K562 (cell line): ENCODE results near the gene HTR6. TPM values are rescaled to one million over a fixed set of nuclear protein-coding genes. Genes with fewer than 3 reads are reported as not detected.

Experiments
- ATAC-seq: fragments of 200-7000 bp; cut with Tn5 transposase; 3 replicates; pipeline ENCODE4 v1.9.1; 2020; ENCODE audit warnings: moderate library complexity
- BruUV-seq: library from RNA; stranded (reverse); fragments of 400-500 nt; replicated peaks from 2 replicates; lab custom pipeline; 2021; lab: Mats Ljungman, UMichigan
- CTCF ChIA-PET: fragments of 300-600 bp; formaldehyde crosslinking; extraction: SDS; loops from one replicate; lab custom pipeline; 2021; ENCODE audit warnings: low intra/inter-chr PET ratio; lab: Yijun Ruan, JAX
- POLR2A ChIA-PET: fragments of 300-600, 350-650 bp; sonication (Branson Sonifier 250); formaldehyde crosslinking; extraction: SDS; loops from one replicate; lab custom pipeline; 2021; ENCODE audit warnings: antibody characterized with exemption, inconsistent platforms; lab: Yijun Ruan, JAX
- DNase-seq, 4 experiments: peaks; one replicate each; pipeline versions ENCODE4 v3.0.0 to v3.0.0-alpha.2; 2011 to 2018; ENCODE audit warnings: low spot score in 3 of 4, mixed read lengths in 3 of 4; ENCODE audit errors: extremely low read depth in 1 of 4
- FAIRE-seq: peaks from 2 replicates; lab custom pipeline; 2011; peaks lifted over from hg19 to GRCh38; lab: Jason Lieb, UNC
- H2AFZ ChIP-seq: 2 replicates; pipeline ENCODE4 v1.6.0; 2011; ENCODE audit warnings: low read depth, low read length, control low read depth, inconsistent platforms
- H3K27ac ChIP-seq: fragments of 200-600 bp; 3 replicates; pipeline ENCODE4 v1.8.0; 2011; ENCODE audit warnings: low read depth, mild to moderate bottlenecking, control low read depth, inconsistent platforms, low read length, moderate library complexity, mixed read lengths; ENCODE audit errors: extremely low read depth
- H3K27me3 ChIP-seq, 2 experiments: fragments of 300-600 bp in 1 of 2; 2 replicates in 1 of 2; 3 replicates in 1 of 2; pipeline versions ENCODE4 v1.6.0 to v1.8.0; 2011; ENCODE audit warnings: inconsistent platforms in 2 of 2, low read length in 2 of 2, mild to moderate bottlenecking in 1 of 2, mixed read lengths in 1 of 2, moderate library complexity in 1 of 2; ENCODE audit not compliant: control insufficient read depth in 2 of 2, insufficient read depth in 2 of 2
- H3K36me3 ChIP-seq: fragments of 300-600 bp; 3 replicates; pipeline ENCODE4 v1.8.0; 2011; ENCODE audit warnings: mild to moderate bottlenecking, low read length, inconsistent platforms; ENCODE audit not compliant: control insufficient read depth, insufficient read depth
- H3K4me1 ChIP-seq, 2 experiments: fragments of 200-600 bp in 1 of 2; replicated peaks in 1 of 2; 2 replicates in 1 of 2; 3 replicates in 1 of 2; pipeline versions ENCODE4 v1.5.1 to v1.8.0; 2011; ENCODE audit warnings: inconsistent platforms in 2 of 2, low read length in 2 of 2, mild to moderate bottlenecking in 1 of 2, mixed read lengths in 1 of 2, moderate library complexity in 1 of 2; ENCODE audit not compliant: control insufficient read depth in 2 of 2, insufficient read depth in 2 of 2
- H3K4me2 ChIP-seq: 2 replicates; pipeline ENCODE4 v1.6.1; 2011; ENCODE audit warnings: low read length, control low read depth, inconsistent platforms, mixed read lengths; ENCODE audit not compliant: insufficient read depth
- H3K4me3 ChIP-seq: fragments of 200-600 bp; sonication (generic), shearing (Covaris generic); 2 replicates; pipeline ENCODE4 v1.5.1; 2016; ENCODE audit warnings: control low read depth, inconsistent platforms
- H3K79me2 ChIP-seq: fragments of 200-600 bp; 3 replicates; pipeline ENCODE4 v1.8.0; 2011; ENCODE audit warnings: low read length, inconsistent platforms; ENCODE audit not compliant: control insufficient read depth, insufficient read depth
- H3K9ac ChIP-seq, 2 experiments: 2 replicates each; pipeline versions ENCODE4 v1.6.0 to v1.6.1; 2011; ENCODE audit warnings: low read depth in 2 of 2, low read length in 2 of 2, control low read depth in 1 of 2, inconsistent platforms in 1 of 2, mild to moderate bottlenecking in 1 of 2, mixed read lengths in 1 of 2; ENCODE audit not compliant: insufficient read depth in 1 of 2
- H3K9me1 ChIP-seq: one replicate; pipeline ENCODE4 v1.6.0; 2011; ENCODE audit warnings: inconsistent platforms, mild to moderate bottlenecking, low read length, moderate library complexity; ENCODE audit not compliant: control insufficient read depth, insufficient read depth
- H3K9me3 ChIP-seq: replicated peaks from 2 replicates; pipeline ENCODE4 v1.5.1; 2011; ENCODE audit warnings: low read depth, low read length, inconsistent platforms; ENCODE audit not compliant: control insufficient read depth, insufficient read depth
- H4K20me1 ChIP-seq: replicated peaks from 2 replicates; pipeline ENCODE4 v1.6.1; 2011; ENCODE audit warnings: low read length, inconsistent platforms, mixed read lengths; ENCODE audit not compliant: control insufficient read depth, insufficient read depth
- CBFA2T2 ChIP-seq: fragments of 450-650 bp; conservative IDR thresholded peaks from 2 replicates; pipeline ENCODE4 v1.6.1; 2017; ENCODE audit warnings: mild to moderate bottlenecking
- CBFA2T3 ChIP-seq: fragments of 450-650 bp; IDR thresholded peaks from 2 replicates; pipeline ENCODE4 v1.6.1; 2017
- GTF2F1 ChIP-seq: IDR thresholded peaks from 2 replicates; pipeline ENCODE4 v1.6.1; 2011; ENCODE audit warnings: low read depth, low read length, improper control_type of control experiment
- KLF16 ChIP-seq: IDR thresholded peaks from 2 replicates; pipeline ENCODE4 v1.6.1; 2016; ENCODE audit warnings: antibody characterized with exemption
- MEIS2 ChIP-seq: fragments of 450-650 bp; IDR thresholded peaks from 2 replicates; pipeline ENCODE4 v1.6.1; 2014; ENCODE audit warnings: mild to moderate bottlenecking; ENCODE audit not compliant: partially characterized antibody
- PBX2 ChIP-seq, 2 experiments: IDR thresholded peaks in 1 of 2; conservative IDR thresholded peaks in 1 of 2; 2 replicates each; pipeline ENCODE4 v1.6.1; 2016; ENCODE audit warnings: low read depth in 2 of 2, mild to moderate bottlenecking in 1 of 2, missing compliant biosample characterization in 1 of 2, missing genetic modification characterization in 1 of 2, moderate library complexity in 1 of 2
- SOX6 ChIP-seq: fragments of 450-650 bp; IDR thresholded peaks from 2 replicates; pipeline ENCODE4 v1.6.1; 2014; ENCODE audit warnings: mild to moderate bottlenecking
- TAL1 ChIP-seq: fragments of 450-650 bp; IDR thresholded peaks from 2 replicates; pipeline ENCODE4 v1.6.1; 2016; ENCODE audit warnings: mild to moderate bottlenecking
- TCF3 ChIP-seq: sonication (generic); formaldehyde crosslinking; IDR thresholded peaks from 2 replicates; pipeline ENCODE4 v1.4.0; 2020; ENCODE audit warnings: mild to moderate bottlenecking, missing genetic modification reagents
- TEAD4 ChIP-seq, 2 experiments: sonication (generic) in 1 of 2; formaldehyde crosslinking in 1 of 2; IDR thresholded peaks; 2 replicates each; pipeline versions ENCODE4 v1.6.1 to v1.8.0; 2012 to 2022; ENCODE audit warnings: borderline replicate concordance in 1 of 2, inconsistent platforms in 1 of 2, low read length in 1 of 2, mild to moderate bottlenecking in 1 of 2, missing genetic modification reagents in 1 of 2
- YBX1 ChIP-seq: fragments of 450-650 bp; IDR thresholded peaks from 2 replicates; pipeline ENCODE4 v1.7.1; 2016; ENCODE audit warnings: mild to moderate bottlenecking
- ZNF561 ChIP-seq: fragments of 450-650 bp; formaldehyde crosslinking; conservative IDR thresholded peaks from 2 replicates; pipeline ENCODE4 v1.4.0; 2020; ENCODE audit warnings: mild to moderate bottlenecking, moderate library complexity
- ZNF707 ChIP-seq: fragments of 250-450 bp; sonication (Bioruptor Pico); conservative IDR thresholded peaks from 2 replicates; pipeline ENCODE4 v1.8.0; 2022; ENCODE audit warnings: inconsistent platforms, mild to moderate bottlenecking, moderate library complexity
- WGBS: fragments of 100-300 bp; shearing (Covaris generic); methylation state at CpG from one replicate; pipeline ENCODE4 v1.1.6; 2016; ENCODE audit warnings: low coverage, mixed read lengths; ENCODE audit not compliant: insufficient coverage; ENCODE audit errors: missing lambda C conversion rate; 5-methylcytosine and 5-hydroxymethylcytosine counted together
- in situ Hi-C: fragments of 300-500 bp; cut with MboI; formaldehyde crosslinking; loops from 4 replicates; pipeline ENCODE4 v1.15.0; 2018; ENCODE audit warnings: inconsistent platforms, mixed read lengths
- intact Hi-C: fragments of 100-400 bp; cut with micrococcal nuclease; formaldehyde crosslinking; loops from 2 replicates; pipeline ENCODE4 v1.14.2; 2022
- polyA plus RNA-seq, 8 experiments: library from polyadenylated mRNA; depleted of rRNA in 4 of 8; stranded (reverse) in 5 of 8; unstranded in 3 of 8; fragments of >200 nt; fragmentation: Nextera tagmentation in 2 of 8; fragmentation: Illumina TruSeq in 1 of 8; extraction: Ambion mirVana in 2 of 8; extraction: Trizol in 1 of 8; gene quantifications; 2 replicates each; pipeline versions ENCODE4 v1.2.1 to v1.2.3, GENCODE V29; 2011 to 2014; ENCODE audit warnings: inconsistent platforms in 1 of 8, missing spikeins in 1 of 8
- total RNA-seq, 7 experiments: library from RNA; depleted of rRNA in 6 of 7; stranded (reverse); fragments of >200 nt in 6 of 7; fragmentation: Illumina TruSeq in 2 of 7; extraction: Trizol in 2 of 7; gene quantifications; 2 replicates each; pipeline versions ENCODE4 v1.2.1 to v1.2.3, GENCODE V29; 2011 to 2021; ENCODE audit warnings: low replicate concordance in 1 of 7
- TF ChIP-seq, protein P1 (sequence below): IDR thresholded peaks from 2 replicates; pipeline ENCODE4 v1.6.1; 2011; ENCODE audit not compliant: insufficient read length; ENCODE audit errors: extremely low read depth
- TF ChIP-seq, protein P2 (sequence below): fragments of 250-450 bp; sonication (Bioruptor Pico); IDR thresholded peaks from 2 replicates; pipeline ENCODE4 v1.5.0; 2020; ENCODE audit warnings: mild to moderate bottlenecking, borderline replicate concordance

Gene HTR6
- total and polyA plus RNA-seq, 9 of the 15 experiments (the other 6 are each of a cell fraction or from before 2014, with no cell fraction given) = not detected

GRCh38 chr1:19708567-19709110, 44.0 kb downstream of the HTR6 start (continued):
- TF ChIP-seq ZNF707 (CRISPR knock-in tag) (no peak), CBFA2T3 (peak; percentile 59), SOX6 (no peak), ZNF561 (CRISPR knock-in tag) (no peak), GTF2F1 (no peak)

GRCh38 chr1:19709260-19709793, 44.7 kb downstream of the HTR6 start:
- FAIRE-seq (no peak), ATAC-seq (no peak), DNase-seq (no peak)
- in situ Hi-C loops = no loop called here
- no peaks in the 10 kb centered on the region for H3K79me2 ChIP-seq
- H3K27ac ChIP-seq = no peak overlapping the region
- H3K4me2 ChIP-seq = no peak overlapping the region
- no peak overlapping the region for H3K4me3 ChIP-seq
- WGBS = 0% methylated on average over 3 of the region's 4 CpGs
- no peaks in the 10 kb centered on the region for H3K9me3 ChIP-seq
- no peaks in the 10 kb centered on the region for H3K9me1 ChIP-seq
- intact Hi-C loops = no loop called here
- CTCF ChIA-PET = interaction anchor here (0.7 kb wide), 1 partner anchor 796 kb away, joined by 6 read pairs; no protein-coding TSS in a partner anchor
- H3K27me3 ChIP-seq = peaks cover 12 to 28% of the 10 kb centered on the region in 2 experiments; a peak in 3 of 5 replicates
- BruUV-seq = no TSS peak
- H3K4me1 ChIP-seq = no peaks in the 10 kb centered on the region
- H3K9ac ChIP-seq = no peak overlapping the region
- H2AFZ ChIP-seq = no peak overlapping the region
- 0 out of 2 replicates have a peak, but pooled peaks cover 6% of the 10 kb centered on the region for H4K20me1 ChIP-seq
- no peaks in the 10 kb centered on the region for H3K36me3 ChIP-seq
- POLR2A ChIA-PET = no interaction called here
- TF ChIP-seq, protein P1, sequence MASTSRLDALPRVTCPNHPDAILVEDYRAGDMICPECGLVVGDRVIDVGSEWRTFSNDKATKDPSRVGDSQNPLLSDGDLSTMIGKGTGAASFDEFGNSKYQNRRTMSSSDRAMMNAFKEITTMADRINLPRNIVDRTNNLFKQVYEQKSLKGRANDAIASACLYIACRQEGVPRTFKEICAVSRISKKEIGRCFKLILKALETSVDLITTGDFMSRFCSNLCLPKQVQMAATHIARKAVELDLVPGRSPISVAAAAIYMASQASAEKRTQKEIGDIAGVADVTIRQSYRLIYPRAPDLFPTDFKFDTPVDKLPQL = no peak
- no peak for TF ChIP-seq YBX1
- TF ChIP-seq TCF3 (CRISPR knock-in tag) = peak; percentile 42
- TF ChIP-seq, protein P2, sequence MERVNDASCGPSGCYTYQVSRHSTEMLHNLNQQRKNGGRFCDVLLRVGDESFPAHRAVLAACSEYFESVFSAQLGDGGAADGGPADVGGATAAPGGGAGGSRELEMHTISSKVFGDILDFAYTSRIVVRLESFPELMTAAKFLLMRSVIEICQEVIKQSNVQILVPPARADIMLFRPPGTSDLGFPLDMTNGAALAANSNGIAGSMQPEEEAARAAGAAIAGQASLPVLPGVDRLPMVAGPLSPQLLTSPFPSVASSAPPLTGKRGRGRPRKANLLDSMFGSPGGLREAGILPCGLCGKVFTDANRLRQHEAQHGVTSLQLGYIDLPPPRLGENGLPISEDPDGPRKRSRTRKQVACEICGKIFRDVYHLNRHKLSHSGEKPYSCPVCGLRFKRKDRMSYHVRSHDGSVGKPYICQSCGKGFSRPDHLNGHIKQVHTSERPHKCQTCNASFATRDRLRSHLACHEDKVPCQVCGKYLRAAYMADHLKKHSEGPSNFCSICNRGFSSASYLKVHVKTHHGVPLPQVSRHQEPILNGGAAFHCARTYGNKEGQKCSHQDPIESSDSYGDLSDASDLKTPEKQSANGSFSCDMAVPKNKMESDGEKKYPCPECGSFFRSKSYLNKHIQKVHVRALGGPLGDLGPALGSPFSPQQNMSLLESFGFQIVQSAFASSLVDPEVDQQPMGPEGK = no peak
- peak; percentile 44 for TF ChIP-seq TAL1
- TF ChIP-seq PBX2 (CRISPR knock-in tag; IDR thresholded peaks at IDR 0.05; ENCODE audit: low read depth) = no peak
- TF ChIP-seq PBX2 (tag; conservative IDR thresholded peaks at IDR 0.05; ENCODE audit: low read depth) = peak; percentile 50; the same call in 1 of the 2 replicates
- TF ChIP-seq CBFA2T2 = peak; percentile 53
- peak; percentile 76 for TF ChIP-seq CBFA2T3
- TF ChIP-seq KLF16 = no peak
- peak; percentile 15 for TF ChIP-seq MEIS2
- 0 out of 2 replicates have a peak, but pooled peaks have one; percentile 10 for TF ChIP-seq TEAD4 (IDR thresholded peaks at IDR 0.05; ENCODE audit: low read length)
- TF ChIP-seq TEAD4 (CRISPR knock-in tag; IDR thresholded peaks at IDR 0.05; ENCODE audit: borderline replicate concordance) = no peak
